ENCODE data around the gene SCN2B. TPM values are rescaled to one million over a fixed set of nuclear protein-coding genes. Genes with fewer than 3 reads are reported as not detected.

The SCN2B gene
- total RNA-seq, 1 experiment from 2014 or later, result 0.20 TPM

DNA sequence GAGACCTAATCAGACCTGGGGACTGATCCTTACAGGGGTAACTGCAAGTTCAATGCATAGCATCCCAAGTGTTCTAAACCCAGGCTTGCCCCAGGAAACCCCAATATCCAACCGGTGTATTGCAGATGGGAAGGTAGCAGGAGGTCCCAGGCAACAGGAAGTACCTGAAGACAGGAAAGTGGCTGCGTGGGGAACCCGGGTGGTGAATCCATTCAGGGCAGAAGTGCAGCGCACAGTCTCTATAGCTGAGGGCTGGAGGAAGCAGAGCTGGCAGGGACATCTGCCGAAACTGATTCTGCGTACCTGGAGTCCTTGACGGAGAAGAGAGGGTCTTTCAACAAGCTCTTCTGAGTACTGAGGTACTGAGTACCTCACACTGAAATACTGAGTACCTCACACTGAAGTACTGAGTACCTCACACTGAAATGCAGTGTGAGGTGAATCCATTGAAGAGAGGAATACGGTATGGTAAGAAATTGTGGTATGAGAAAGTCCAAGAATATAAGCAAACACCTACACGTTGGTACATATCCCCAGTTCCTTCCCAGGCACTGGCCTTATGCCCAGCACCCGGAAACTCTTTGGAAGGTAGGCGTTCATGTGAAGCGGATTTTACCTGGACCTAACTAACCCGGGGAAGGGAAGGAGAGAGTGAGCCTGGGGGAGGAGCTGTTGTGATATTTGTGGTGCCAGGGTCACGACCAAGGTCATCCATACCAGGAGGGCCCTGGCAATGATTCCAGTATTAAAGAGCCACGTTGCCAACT lies 43.9 kb downstream of the SCN2B start (continued):
- TF ChIP-seq, protein P1, sequence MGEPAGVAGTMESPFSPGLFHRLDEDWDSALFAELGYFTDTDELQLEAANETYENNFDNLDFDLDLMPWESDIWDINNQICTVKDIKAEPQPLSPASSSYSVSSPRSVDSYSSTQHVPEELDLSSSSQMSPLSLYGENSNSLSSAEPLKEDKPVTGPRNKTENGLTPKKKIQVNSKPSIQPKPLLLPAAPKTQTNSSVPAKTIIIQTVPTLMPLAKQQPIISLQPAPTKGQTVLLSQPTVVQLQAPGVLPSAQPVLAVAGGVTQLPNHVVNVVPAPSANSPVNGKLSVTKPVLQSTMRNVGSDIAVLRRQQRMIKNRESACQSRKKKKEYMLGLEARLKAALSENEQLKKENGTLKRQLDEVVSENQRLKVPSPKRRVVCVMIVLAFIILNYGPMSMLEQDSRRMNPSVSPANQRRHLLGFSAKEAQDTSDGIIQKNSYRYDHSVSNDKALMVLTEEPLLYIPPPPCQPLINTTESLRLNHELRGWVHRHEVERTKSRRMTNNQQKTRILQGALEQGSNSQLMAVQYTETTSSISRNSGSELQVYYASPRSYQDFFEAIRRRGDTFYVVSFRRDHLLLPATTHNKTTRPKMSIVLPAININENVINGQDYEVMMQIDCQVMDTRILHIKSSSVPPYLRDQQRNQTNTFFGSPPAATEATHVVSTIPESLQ (CRISPR knock-in tag; IDR thresholded peaks at IDR 0.05), result no peak
- TF ChIP-seq CREB1 (CRISPR knock-in tag; IDR thresholded peaks at IDR 0.05), result no peak
- TF ChIP-seq ZNF671 (CRISPR knock-in tag; IDR thresholded peaks at IDR 0.05), result no peak
- TF ChIP-seq TP53 (CRISPR knock-in tag; IDR thresholded peaks at IDR 0.05), result no peak
- TF ChIP-seq KAT7 (CRISPR knock-in tag; IDR thresholded peaks at IDR 0.05; ENCODE audit: borderline replicate concordance), result no peak

DNA sequence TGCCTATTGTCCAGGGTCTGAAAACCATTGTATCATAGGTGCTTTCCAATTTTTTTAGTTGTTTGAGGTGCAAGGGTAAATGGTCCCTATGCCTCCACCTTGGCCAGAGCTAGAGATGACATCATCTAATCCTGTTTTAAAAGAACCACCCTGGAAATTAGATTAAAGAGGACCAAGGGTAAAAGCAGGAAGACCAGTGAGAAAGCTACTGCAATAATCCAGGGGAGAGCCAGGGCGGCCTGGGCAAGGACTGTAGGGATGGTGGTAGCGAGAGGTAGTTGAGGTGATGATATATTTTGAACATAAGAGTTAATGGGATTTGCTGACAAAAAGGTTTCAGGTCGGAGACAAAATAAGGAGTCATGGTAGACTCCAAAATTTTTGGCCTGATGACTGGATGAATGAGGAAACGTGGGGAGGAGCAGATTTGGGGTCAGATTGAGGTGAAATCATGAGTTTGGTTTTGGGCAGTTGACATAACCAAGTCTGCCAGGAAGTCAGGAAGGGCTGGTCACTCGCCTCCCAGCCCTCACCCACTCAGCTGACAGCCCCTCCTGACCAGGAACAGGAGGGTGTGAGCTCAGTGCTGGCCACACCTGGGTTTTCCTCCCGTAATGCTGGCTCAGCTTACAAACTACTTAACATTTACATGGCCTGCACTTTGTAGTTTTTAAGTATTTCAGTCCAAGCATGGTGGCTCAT lies 46.8 kb downstream of the SCN2B start:
- CTCF ChIA-PET, result interaction anchor here (0.9 to 1.5 kb wide), 4 partner anchors 42 to 166 kb away, joined by 3 to 7 read pairs (median 4); no protein-coding TSS in a partner anchor
- TF ChIP-seq GABPB1 (CRISPR knock-in tag; IDR thresholded peaks at IDR 0.05), result no peak
- TF ChIP-seq, protein P2, sequence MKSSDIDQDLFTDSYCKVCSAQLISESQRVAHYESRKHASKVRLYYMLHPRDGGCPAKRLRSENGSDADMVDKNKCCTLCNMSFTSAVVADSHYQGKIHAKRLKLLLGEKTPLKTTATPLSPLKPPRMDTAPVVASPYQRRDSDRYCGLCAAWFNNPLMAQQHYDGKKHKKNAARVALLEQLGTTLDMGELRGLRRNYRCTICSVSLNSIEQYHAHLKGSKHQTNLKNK (CRISPR knock-in tag; IDR thresholded peaks at IDR 0.05), result no peak
- no peak for TF ChIP-seq SMAD4 (CRISPR knock-in tag; IDR thresholded peaks at IDR 0.05)
- no peak for TF ChIP-seq NFATC4 (CRISPR knock-in tag; IDR thresholded peaks at IDR 0.05)
- TF ChIP-seq IRF2 (CRISPR knock-in tag; IDR thresholded peaks at IDR 0.05; ENCODE audit: borderline replicate concordance, low read depth), result no peak
- TF ChIP-seq CREM (CRISPR knock-in tag; IDR thresholded peaks at IDR 0.05), result no peak
- TF ChIP-seq, protein P3, sequence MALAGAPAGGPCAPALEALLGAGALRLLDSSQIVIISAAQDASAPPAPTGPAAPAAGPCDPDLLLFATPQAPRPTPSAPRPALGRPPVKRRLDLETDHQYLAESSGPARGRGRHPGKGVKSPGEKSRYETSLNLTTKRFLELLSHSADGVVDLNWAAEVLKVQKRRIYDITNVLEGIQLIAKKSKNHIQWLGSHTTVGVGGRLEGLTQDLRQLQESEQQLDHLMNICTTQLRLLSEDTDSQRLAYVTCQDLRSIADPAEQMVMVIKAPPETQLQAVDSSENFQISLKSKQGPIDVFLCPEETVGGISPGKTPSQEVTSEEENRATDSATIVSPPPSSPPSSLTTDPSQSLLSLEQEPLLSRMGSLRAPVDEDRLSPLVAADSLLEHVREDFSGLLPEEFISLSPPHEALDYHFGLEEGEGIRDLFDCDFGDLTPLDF (CRISPR knock-in tag; IDR thresholded peaks at IDR 0.05), result no peak
- no peak for TF ChIP-seq ZBTB21 (CRISPR knock-in tag; IDR thresholded peaks at IDR 0.05; ENCODE audit: borderline replicate concordance)
- TF ChIP-seq RELA (CRISPR knock-in tag; IDR thresholded peaks at IDR 0.05; ENCODE audit: borderline replicate concordance), result no peak
- TF ChIP-seq, protein P4, sequence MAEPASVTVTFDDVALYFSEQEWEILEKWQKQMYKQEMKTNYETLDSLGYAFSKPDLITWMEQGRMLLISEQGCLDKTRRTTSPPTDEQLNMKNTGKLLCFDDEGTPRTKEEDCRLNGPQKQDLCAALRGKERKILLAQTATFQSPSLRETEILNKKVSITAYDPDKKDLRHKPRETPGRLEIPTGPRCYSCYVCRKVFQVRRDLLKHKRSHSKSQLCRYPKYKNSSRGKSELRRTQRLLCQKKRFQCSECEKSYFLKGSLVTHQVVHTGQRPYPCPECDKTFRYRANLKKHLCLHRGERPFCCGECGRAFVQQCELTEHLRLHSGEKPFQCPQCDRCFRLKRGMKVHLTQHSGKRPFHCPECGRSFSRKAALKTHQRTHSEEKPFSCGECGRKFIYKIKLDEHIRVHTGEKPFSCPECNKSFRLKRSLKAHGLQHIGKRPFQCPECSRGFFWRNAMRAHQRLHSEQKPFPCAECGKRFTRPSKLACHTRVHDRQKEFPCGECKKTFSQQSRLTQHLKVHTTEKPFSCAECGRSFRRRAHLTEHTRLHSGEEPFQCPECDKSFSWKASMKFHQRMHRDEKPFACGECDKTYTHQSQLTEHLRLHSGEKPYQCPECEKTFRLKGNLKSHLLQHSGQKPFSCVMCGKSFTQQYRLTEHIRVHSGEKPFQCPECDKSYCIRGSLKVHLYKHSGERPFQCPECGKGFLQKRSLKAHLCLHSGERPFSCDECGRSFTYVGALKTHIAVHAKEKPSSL (CRISPR knock-in tag; conservative IDR thresholded peaks at IDR 0.05), result no peak
- TF ChIP-seq, protein P5, sequence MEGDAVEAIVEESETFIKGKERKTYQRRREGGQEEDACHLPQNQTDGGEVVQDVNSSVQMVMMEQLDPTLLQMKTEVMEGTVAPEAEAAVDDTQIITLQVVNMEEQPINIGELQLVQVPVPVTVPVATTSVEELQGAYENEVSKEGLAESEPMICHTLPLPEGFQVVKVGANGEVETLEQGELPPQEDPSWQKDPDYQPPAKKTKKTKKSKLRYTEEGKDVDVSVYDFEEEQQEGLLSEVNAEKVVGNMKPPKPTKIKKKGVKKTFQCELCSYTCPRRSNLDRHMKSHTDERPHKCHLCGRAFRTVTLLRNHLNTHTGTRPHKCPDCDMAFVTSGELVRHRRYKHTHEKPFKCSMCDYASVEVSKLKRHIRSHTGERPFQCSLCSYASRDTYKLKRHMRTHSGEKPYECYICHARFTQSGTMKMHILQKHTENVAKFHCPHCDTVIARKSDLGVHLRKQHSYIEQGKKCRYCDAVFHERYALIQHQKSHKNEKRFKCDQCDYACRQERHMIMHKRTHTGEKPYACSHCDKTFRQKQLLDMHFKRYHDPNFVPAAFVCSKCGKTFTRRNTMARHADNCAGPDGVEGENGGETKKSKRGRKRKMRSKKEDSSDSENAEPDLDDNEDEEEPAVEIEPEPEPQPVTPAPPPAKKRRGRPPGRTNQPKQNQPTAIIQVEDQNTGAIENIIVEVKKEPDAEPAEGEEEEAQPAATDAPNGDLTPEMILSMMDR (IDR thresholded peaks at IDR 0.05), result no peak
- TF ChIP-seq CBFB (CRISPR knock-in tag; IDR thresholded peaks at IDR 0.05; ENCODE audit: low read depth), result no peak
- TF ChIP-seq, protein P6, sequence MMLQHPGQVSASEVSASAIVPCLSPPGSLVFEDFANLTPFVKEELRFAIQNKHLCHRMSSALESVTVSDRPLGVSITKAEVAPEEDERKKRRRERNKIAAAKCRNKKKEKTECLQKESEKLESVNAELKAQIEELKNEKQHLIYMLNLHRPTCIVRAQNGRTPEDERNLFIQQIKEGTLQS (CRISPR knock-in tag; conservative IDR thresholded peaks at IDR 0.05), result no peak
- TF ChIP-seq, protein P7, sequence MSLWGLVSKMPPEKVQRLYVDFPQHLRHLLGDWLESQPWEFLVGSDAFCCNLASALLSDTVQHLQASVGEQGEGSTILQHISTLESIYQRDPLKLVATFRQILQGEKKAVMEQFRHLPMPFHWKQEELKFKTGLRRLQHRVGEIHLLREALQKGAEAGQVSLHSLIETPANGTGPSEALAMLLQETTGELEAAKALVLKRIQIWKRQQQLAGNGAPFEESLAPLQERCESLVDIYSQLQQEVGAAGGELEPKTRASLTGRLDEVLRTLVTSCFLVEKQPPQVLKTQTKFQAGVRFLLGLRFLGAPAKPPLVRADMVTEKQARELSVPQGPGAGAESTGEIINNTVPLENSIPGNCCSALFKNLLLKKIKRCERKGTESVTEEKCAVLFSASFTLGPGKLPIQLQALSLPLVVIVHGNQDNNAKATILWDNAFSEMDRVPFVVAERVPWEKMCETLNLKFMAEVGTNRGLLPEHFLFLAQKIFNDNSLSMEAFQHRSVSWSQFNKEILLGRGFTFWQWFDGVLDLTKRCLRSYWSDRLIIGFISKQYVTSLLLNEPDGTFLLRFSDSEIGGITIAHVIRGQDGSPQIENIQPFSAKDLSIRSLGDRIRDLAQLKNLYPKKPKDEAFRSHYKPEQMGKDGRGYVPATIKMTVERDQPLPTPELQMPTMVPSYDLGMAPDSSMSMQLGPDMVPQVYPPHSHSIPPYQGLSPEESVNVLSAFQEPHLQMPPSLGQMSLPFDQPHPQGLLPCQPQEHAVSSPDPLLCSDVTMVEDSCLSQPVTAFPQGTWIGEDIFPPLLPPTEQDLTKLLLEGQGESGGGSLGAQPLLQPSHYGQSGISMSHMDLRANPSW (CRISPR knock-in tag; conservative IDR thresholded peaks at IDR 0.05; ENCODE audit: low read depth), result no peak
- no peak for TF ChIP-seq ELF4 (CRISPR knock-in tag; IDR thresholded peaks at IDR 0.05; ENCODE audit: low read depth)
- no peak for TF ChIP-seq ATF1 (CRISPR knock-in tag; IDR thresholded peaks at IDR 0.05)

More for the DNA sequence above, 46.8 kb downstream of the SCN2B start:
- H3K36me3 Mint-ChIP-seq, result no peaks in the 10 kb centered on the region
- no peaks in the 10 kb centered on the region for H3K9me3 Mint-ChIP-seq
- POLR2A ChIA-PET, result interaction anchor here (0.6 kb wide), 1 partner anchor 87 kb away, joined by 3 read pairs; no protein-coding TSS in a partner anchor
- peaks cover 4% of the 10 kb centered on the region; the same call in 1 of the 2 replicates for H3K4me1 Mint-ChIP-seq
- H3K27ac Mint-ChIP-seq, result no peak overlapping the region
- H3K27me3 Mint-ChIP-seq (ENCODE audit: low read depth), result peaks cover 2% of the 10 kb centered on the region; the same call in 1 of the 2 replicates
- no peak overlapping the region for H3K4me3 Mint-ChIP-seq
- no peak for ATAC-seq
- no peak for DNase-seq (ENCODE audit: low spot score)

Measured in WTC11 (cell line).